Loucy (cell line): Measurements from ENCODE around the gene TNFRSF13B.

ENCODE experiments used
- H2AFZ ChIP-seq: fragments of 200-600 bp; sonication (generic); 2 replicates; pipeline ENCODE4 v1.6.0; 2016; ENCODE audit warnings: antibody characterized with exemption, mild to moderate bottlenecking, low read length, moderate library complexity
- H3F3A ChIP-seq: fragments of 200-600 bp; 2 replicates; pipeline ENCODE4 v1.6.0; 2016; ENCODE audit warnings: antibody characterized with exemption, low read depth, mild to moderate bottlenecking
- H3K27me3 ChIP-seq: fragments of 200-600 bp; sonication (generic); 2 replicates; pipeline ENCODE4 v1.6.1; 2014; ENCODE audit warnings: low read length, mild to moderate bottlenecking; ENCODE audit not compliant: insufficient read depth, poor library complexity, severe bottlenecking
- H3K36me3 ChIP-seq: fragments of 200-600 bp; sonication (generic); 2 replicates; pipeline ENCODE4 v1.6.1; 2016; ENCODE audit warnings: low read length; ENCODE audit not compliant: insufficient read depth
- H3K4me1 ChIP-seq: fragments of 200-600 bp; sonication (generic); 2 replicates; pipeline ENCODE4 v1.5.1; 2014; ENCODE audit warnings: low read length, mild to moderate bottlenecking; ENCODE audit not compliant: insufficient read depth, poor library complexity, severe bottlenecking
- H3K4me2 ChIP-seq: fragments of 200-600 bp; sonication (generic); 2 replicates; pipeline ENCODE4 v1.6.0; 2014; ENCODE audit warnings: antibody characterized with exemption, low read length, low read depth, mild to moderate bottlenecking; ENCODE audit not compliant: poor library complexity, severe bottlenecking
- H3K4me3 ChIP-seq: fragments of 200-600 bp; sonication (generic); 2 replicates; pipeline ENCODE4 v1.5.1; 2014; ENCODE audit warnings: low read length, mild to moderate bottlenecking, mixed read lengths; ENCODE audit not compliant: poor library complexity, severe bottlenecking
- H3K79me2 ChIP-seq: fragments of 200-600 bp; sonication (generic); 2 replicates; pipeline ENCODE4 v1.6.1; 2014; ENCODE audit warnings: low read length; ENCODE audit not compliant: insufficient read depth
- H3K9ac ChIP-seq: fragments of 200-600 bp; sonication (generic); 2 replicates; pipeline ENCODE4 v1.6.0; 2014; ENCODE audit warnings: mild to moderate bottlenecking, low read depth, low read length, moderate library complexity; ENCODE audit not compliant: poor library complexity, severe bottlenecking
- H3K9me2 ChIP-seq: fragments of 200-600 bp; sonication (generic); replicated peaks from 2 replicates; pipeline ENCODE4 v1.6.1; 2016; ENCODE audit warnings: low read depth, low read length, mixed read lengths
- H3K9me3 ChIP-seq: fragments of 200-600 bp; sonication (generic); 2 replicates; pipeline ENCODE4 v1.6.1; 2014; ENCODE audit warnings: mild to moderate bottlenecking, antibody characterized with exemption, low read length, low read depth; ENCODE audit not compliant: insufficient read depth
- H4K20me1 ChIP-seq: fragments of 200-600 bp; sonication (generic); 2 replicates; pipeline ENCODE4 v1.6.0; 2014; ENCODE audit warnings: antibody characterized with exemption, low read length, mild to moderate bottlenecking; ENCODE audit not compliant: insufficient read depth, poor library complexity, severe bottlenecking
- CTCF ChIP-seq: fragments of 200-600 bp; sonication (generic); conservative IDR thresholded peaks from 2 replicates; pipeline ENCODE4 v1.5.1; 2014; ENCODE audit warnings: mild to moderate bottlenecking, antibody characterized with exemption, low read length
- EZH2phosphoT487 ChIP-seq: fragments of 200-600 bp; IDR thresholded peaks from 2 replicates; pipeline ENCODE4 v1.6.1; 2018; ENCODE audit warnings: antibody characterized with exemption, mild to moderate bottlenecking, moderate library complexity, borderline replicate concordance

Gene TNFRSF13B

GRCh38 chr17:16988749-16989229, 16.9 kb upstream of the TNFRSF13B start:
- peak overlapping the region; percentile 31 for H3K9ac ChIP-seq

GRCh38 chr17:16987830-16988601, 16.1 kb upstream of the TNFRSF13B start:
- TF ChIP-seq CTCF (no peak), EZH2phosphoT487 (no peak)
- H3K4me1 ChIP-seq, result peaks cover 29% of the 10 kb centered on the region
- H2AFZ ChIP-seq, result peak overlapping the region; percentile 34
- no peaks in the 10 kb centered on the region for H4K20me1 ChIP-seq
- peak overlapping the region; percentile 31 for H3K9ac ChIP-seq
- peak overlapping the region; percentile 56 for H3K4me2 ChIP-seq
- H3K4me3 ChIP-seq, result peak overlapping the region; percentile 35
- no peaks in the 10 kb centered on the region for H3K36me3 ChIP-seq
- no peaks in the 10 kb centered on the region for H3K9me3 ChIP-seq
- H3F3A ChIP-seq, result no peaks in the 10 kb centered on the region
- H3K79me2 ChIP-seq, result no peaks in the 10 kb centered on the region
- no peaks in the 10 kb centered on the region for H3K9me2 ChIP-seq
- H3K27me3 ChIP-seq, result no peaks in the 10 kb centered on the region

More at GRCh38 chr17:16988749-16989229, 16.9 kb upstream of the TNFRSF13B start:
- H3F3A ChIP-seq, result no peaks in the 10 kb centered on the region
- peak overlapping the region; percentile 35 for H3K4me3 ChIP-seq
- no peaks in the 10 kb centered on the region for H3K9me2 ChIP-seq
- H4K20me1 ChIP-seq, result no peaks in the 10 kb centered on the region
- no peak for TF ChIP-seq EZH2phosphoT487
- TF ChIP-seq CTCF, result no peak
- no peaks in the 10 kb centered on the region for H3K36me3 ChIP-seq
- peak overlapping the region; percentile 34 for H2AFZ ChIP-seq
- H3K27me3 ChIP-seq, result no peaks in the 10 kb centered on the region
- H3K9me3 ChIP-seq, result no peaks in the 10 kb centered on the region
- H3K79me2 ChIP-seq, result no peaks in the 10 kb centered on the region
- peaks cover 29% of the 10 kb centered on the region for H3K4me1 ChIP-seq
- H3K4me2 ChIP-seq, result peak overlapping the region; percentile 56

GRCh38 chr17:16987066-16987829, 15.3 kb upstream of the TNFRSF13B start:
- peak overlapping the region; percentile 56 for H3K4me2 ChIP-seq

More at GRCh38 chr17:16987066-16987829, 15.3 kb upstream of the TNFRSF13B start:
- Histone ChIP-seq H3K9me2 (no peaks in the 10 kb centered on the region), H3K4me3 (no peak overlapping the region), H3K9me3 (no peaks in the 10 kb centered on the region), H4K20me1 (no peaks in the 10 kb centered on the region), H3K27me3 (no peaks in the 10 kb centered on the region), H3K79me2 (no peaks in the 10 kb centered on the region), H3F3A (no peaks in the 10 kb centered on the region), H3K9ac (no peak overlapping the region), H3K36me3 (no peaks in the 10 kb centered on the region), H2AFZ (no peak overlapping the region), H3K4me1 (peaks cover 29% of the 10 kb centered on the region)
- TF ChIP-seq CTCF, result no peak
- no peak for TF ChIP-seq EZH2phosphoT487
